ENCODE measurements around the gene SPAG17.

Gene SPAG17

GRCh38 chr1:117919376-117919775, 265.7 kb downstream of the SPAG17 start:
- H3K4me3 ChIP-seq (ENCODE audit: control insufficient read depth, low read depth, low read length), result no peak overlapping the region
- DNase-seq (ENCODE audit: low read depth), result no peak
- no peak for TF ChIP-seq CTCF (conservative IDR thresholded peaks at IDR 0.05; ENCODE audit: control insufficient read depth, insufficient read depth, low read depth, low read length)

GRCh38 chr1:117911051-117911450, 274.0 kb downstream of the SPAG17 start:
- H3K4me3 ChIP-seq (ENCODE audit: control insufficient read depth, low read depth, low read length), result no peak overlapping the region
- no peak for DNase-seq (ENCODE audit: low read depth)
- TF ChIP-seq CTCF (conservative IDR thresholded peaks at IDR 0.05; ENCODE audit: control insufficient read depth, insufficient read depth, low read depth, low read length), result no peak

GRCh38 chr1:117905019-117905418, 280.0 kb downstream of the SPAG17 start:
- no peak for TF ChIP-seq CTCF (conservative IDR thresholded peaks at IDR 0.05; ENCODE audit: control insufficient read depth, insufficient read depth, low read depth, low read length)
- no peak for DNase-seq (ENCODE audit: low read depth)
- H3K4me3 ChIP-seq (ENCODE audit: control insufficient read depth, low read depth, low read length), result no peak overlapping the region

- no peak for TF ChIP-seq CTCF (conservative IDR thresholded peaks at IDR 0.05; ENCODE audit: control insufficient read depth, insufficient read depth, low read depth, low read length)
- DNase-seq (ENCODE audit: low read depth), result no peak
- H3K4me3 ChIP-seq (ENCODE audit: control insufficient read depth, low read depth, low read length), result no peak overlapping the region
Measured at GRCh38 chr1:117904485-117904884, 280.5 kb downstream of the SPAG17 start.
